Fibroblast of skin of abdomen (primary cell): ENCODE data around the gene DALRD3.

ENCODE experiments used
- DNase-seq: peaks from one replicate; pipeline ENCODE4 v3.0.0-alpha.2; 2013

DALRD3 gene

DNA sequence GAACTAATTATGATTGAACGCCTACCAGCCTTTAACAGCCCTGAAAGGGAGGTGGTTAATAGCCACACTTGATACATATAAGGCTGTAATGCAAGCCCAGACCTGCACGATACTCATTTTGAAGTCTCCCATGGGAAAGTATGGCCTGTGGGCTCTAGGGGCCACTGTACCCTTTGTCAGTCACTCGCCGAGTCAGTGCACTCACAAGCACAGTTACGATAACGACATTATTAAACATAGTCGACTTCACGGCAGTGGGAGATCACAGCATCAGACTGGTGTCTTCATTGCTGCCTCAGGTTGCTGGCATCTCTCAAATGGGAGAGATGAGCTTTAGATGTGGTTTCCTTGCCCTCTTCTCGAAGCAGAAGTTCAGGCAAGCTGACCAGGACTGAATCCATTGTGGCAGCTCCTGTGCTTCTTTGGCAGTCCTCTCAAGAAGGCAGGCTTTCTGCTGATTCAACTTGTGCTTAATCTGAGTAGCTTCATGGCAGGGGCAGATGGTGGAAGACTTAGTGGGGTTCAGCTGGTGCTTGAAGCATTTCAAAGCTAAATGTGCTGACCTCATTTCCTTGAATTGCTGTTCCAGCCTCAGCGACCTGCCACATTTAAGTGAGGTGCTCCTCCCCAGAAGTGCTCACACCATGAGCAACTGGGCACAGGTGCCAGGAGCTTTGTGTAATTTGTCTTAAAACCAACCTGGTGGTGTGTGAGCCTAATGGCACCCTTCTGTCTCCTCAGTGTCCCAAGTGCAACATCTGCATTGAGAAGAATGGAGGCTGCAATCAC lies 44.1 kb downstream of the DALRD3 start:
- no peak for DNase-seq

DNA sequence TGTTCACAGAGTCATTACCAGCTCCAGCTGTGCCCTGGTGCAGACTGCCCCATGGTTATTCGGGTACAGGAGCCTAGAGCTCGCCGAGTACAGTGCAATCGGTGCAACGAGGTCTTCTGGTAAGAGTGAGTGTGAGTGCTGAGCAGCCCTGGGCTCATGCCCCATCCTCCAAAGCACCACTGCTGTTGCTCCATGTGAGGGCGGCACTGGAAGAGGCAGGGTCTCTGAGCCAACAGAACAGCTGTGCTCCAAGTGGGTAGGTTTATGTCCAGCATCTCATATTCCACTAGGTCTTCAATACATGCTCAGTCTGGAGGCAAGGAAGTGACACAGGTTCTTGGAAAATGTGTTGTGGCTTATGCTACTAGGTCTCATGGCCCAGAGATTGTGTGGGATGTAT lies 47.8 kb downstream of the DALRD3 start:
- DNase-seq: no peak

DNA sequence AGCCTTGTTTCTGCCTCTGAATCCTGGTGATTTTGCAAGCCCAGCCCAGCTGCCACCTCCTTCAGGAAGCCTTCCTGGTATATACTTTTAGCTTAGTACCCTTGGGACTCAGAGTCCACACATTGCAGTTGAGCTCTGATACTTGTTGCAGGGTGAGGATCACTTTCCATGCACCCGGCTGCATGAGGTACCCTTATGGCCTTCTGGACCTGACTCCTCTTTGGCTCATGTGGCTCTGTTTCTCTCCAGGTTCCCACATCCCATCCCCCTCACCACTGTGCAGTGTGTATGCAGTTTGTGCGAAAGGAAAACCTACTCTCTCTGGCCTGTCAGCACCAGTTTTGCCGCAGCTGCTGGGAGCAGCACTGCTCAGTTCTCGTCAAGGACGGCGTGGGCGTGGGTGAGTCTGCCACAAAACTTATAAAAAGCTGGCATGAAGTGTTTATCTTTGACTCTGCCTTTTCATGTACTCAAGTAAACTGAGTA lies 51.5 kb downstream of the DALRD3 start:
- no peak for DNase-seq

DNA sequence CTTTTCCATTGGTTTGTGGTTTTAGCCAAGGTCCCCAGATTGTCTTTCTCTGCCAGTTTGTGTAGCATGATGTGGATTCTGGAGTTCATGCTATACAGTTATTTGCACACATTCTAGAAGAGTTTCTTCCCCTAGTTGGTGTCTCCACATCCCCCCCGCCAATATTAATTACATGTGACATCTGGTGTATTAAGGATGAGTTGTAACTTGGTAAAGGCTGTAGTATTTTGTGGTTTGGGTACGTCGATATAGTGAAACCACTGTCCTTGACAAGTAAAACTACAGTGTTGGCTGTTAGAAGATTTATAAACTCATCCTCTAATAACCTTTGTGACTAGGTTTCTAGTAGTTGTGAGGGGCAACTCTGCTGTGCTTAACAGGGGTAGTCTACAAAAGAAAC lies 52.0 kb downstream of the DALRD3 start:
- DNase-seq: peak; percentile 44
